RPMI7951 (cell line): ENCODE results near the gene MTM1. TPM values are rescaled to one million over a fixed set of nuclear protein-coding genes. Genes with fewer than 3 reads are reported as not detected.

ENCODE experiments used
- DNase-seq: peaks from one replicate; pipeline ENCODE4 v3.0.0-alpha.2; 2012; ENCODE audit warnings: low read depth
- total RNA-seq: library from RNA; depleted of rRNA; stranded (reverse); fragments of >200 nt; shearing (Covaris generic); gene quantifications from 2 replicates; pipeline ENCODE4 v1.2.3, GENCODE V29; 2014; rRNA removed

The MTM1 gene
- 7.5 and 10.1 TPM in 2 replicates for total RNA-seq

DNA sequence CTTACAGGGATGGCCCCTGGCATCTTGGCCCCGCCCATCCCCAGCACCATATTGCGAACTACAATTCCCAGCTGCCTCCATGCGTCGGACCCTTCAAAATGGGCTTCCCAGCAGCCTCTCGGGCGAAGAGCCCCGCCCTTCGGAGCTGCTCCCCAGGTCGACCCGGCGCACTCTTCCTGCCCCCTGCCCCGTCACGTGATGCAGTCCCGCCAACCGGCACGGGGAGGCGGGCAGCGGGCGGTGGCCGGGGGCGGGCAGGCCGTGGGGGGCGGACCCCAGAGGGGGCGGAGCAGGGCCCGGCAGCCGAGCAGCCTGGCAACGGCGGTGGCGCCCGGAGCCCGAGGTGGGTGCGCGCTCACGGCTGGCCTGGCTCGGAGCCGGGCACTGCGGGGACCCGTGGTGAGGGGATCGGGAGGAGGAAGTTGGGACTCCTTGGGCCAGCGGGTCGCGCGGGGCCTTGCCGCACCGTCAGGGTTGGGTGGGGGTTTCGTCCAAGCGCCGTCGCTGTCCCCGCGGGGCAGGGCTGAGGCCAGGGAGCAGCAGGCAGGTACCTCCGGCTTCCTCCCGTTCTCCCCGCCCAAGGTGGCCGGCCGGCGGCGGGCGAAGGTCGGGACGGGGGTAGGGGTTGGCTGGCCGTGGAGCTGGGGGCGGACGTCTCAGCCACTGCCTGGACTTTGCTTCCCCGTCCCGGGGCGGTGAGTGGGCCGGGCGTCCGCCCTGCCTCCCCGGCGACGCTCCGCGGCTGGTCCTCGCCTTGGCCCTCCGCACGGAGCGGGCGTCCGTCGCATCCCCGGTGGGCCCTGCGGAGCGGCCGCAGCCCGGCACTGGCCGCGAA lies at the start of gene MTM1:
MTM1 (plus strand) TSS at position 302 of the 835 bp plus-strand sequence. CDS start 23,994 bp downstream, outside the sequence.
- DNase-seq, result peak; percentile 98

DNA sequence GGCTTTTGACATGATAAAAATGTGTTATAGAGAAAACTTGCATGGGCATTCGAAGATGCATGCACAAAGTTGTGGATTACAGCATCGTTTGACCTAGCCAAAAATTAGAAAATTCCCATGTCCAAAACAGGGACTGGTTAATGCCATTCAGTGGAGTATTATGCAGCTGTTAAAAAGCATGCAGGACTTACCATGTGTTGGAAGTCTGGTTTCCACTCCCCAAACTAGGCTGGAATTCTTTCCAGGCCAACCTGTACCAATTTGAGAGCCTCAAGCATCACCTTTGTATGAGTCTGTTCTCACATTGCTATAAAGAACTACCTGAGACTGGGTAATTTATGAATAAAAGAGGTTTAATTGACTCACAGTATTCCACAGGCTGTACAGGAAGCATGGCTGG lies 45.9 kb upstream of the MTM1 start:
- DNase-seq, result no peak

DNA sequence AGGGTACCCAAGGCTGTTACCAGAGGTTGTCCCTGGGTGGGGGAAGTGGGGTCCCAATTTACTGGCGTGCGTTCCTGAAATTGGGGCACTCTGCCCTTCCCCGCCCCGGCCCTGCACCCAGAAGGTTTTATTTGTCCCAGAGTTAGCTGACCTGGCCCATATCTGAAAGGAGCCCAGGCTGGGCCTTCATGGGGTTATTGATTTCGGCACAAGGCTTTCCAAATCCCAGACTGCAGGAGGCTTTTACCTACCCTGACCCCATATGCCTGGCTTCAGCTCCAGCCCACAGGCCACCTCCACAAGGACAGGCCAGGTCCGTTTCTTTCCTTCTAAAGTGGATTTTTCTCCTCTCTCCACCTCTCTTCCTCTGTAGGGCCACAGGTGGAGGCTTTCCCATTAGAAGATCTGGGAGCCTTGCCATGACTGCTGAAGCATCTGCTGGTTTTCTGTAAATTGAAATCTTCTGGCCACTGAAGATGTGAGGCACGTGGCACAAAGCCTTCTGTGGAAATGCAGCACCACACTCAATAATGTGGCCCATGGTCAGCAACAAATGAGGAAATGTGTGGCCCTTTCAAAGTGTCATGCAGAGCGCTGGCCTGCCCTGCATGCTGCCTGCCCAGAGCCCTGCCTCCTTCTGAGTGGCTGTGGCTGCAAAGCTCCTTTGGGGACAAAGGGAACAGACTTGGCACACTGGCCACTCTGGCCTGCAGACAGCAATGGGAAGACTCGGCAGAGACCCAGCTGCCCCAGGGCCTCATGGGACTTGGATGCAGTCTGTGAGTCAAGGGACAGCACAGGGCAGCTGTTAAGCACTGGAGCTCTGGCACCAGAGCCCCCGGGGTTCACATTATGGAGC lies 43.1 kb upstream of the MTM1 start:
- DNase-seq, result no peak

DNA sequence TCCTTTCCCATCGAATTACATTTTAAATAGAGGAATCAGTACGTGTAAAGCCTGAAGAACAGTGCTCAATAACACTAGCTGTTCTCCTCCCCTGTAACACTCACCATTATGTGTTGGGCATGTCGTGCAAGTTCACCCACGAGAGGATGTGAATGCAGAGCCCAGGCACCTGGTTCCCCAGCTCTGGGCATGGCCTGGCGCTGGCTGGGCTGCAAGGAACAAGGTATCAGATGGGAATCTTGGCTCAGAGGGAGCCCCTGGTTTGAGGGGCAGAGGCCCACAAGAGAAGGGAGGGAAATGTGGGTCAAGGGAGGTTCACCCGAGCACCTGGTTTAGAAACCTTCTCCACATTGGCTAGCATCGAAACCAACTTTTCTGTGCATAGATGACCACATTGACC lies 41.7 kb upstream of the MTM1 start:
- DNase-seq, result no peak

DNA sequence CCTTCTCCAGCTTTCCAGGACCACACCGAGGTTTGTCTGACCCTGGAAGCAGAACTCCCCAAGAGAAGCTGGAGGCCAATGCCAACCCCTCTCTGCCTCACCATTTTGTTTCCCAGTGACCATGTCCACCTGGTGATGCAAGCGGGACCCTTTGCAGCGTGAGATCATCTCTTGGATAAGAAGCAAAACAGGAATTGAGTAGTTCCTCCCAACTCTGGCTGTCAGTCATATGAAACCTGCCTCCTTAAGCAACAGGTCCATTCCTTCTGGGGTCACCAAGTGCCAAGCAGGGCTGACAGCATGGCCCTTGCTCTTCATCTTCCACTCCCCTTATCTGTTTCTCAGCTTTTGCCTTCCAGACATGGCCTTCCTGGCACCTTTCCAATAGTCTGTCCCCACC lies 41.3 kb upstream of the MTM1 start:
- DNase-seq, result no peak

DNA sequence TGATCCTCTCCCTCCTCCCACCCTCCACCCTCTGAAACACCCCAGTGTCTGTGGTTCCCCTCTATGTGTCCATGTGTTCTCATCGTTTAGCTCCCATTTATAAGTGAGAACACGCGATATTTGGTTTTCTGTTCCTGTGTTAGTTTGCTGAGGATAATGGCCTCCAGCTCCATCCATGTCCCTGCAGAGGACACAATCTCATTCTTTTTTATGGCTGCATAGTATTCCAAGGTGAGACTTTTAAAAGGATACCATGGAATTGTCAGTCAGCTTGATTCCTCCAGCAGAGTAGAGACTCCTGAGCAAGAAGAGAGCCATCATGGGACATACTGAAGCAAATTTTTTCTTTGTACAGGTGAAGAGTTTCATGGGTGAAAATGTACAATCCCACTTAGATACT lies 38.8 kb upstream of the MTM1 start:
- DNase-seq, result no peak

DNA sequence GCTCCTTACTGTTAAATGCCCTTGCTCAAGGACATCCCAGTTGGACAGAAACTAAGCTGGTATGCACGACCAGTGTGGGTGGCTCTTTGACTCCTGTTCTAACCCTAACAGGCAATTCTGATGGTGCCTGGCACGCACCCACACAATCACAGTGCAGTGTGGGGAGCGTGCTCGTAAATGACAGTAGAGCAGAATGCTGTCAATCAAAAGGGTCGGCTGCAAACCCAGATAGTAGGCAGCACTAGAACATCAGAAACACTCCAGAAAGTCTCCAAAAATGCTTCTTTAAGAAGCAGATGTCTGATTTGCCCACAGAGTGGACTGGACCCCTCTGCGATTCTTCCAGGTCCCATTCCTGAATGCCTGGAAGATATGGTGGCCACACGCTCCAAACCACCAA lies 37.6 kb upstream of the MTM1 start:
- DNase-seq, result no peak

DNA sequence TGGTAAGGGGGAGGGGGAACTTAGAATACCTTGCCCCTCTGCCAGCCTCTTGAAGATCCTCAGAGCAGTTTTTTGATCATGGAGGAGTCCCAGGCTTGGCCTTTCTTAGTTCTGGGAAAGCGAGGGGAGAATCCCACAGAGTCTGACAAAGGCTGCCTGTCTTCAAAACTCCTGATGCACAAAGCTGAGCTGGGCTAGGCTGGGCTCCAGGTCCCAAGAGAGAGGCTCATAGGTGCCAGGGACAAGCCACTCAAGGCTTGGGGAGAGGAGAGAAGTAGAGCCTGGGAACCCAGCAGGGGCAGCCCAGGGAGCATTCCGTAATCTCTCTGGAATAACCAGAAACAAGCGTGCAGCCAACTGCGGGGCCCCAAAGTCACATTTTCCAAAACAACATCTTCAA lies 37.0 kb upstream of the MTM1 start:
- DNase-seq, result no peak

DNA sequence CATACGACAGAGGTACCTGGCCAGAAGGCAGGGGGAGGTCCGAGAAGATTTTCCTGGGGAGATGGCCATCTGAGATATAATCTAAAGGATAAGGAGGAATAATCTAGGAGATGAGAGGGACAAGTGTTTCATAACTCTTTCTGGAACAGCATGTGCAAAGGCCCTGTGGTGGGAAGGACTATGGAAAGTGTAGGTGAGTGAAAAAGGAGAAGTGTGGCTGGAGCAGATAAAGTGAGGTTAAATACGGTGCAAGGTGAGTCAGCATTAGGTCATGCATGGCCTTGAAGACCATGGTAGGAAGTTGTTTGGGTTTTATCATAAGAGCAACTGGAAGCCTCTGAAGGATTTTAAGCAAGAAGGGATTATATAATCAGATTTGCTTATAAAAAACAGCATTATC lies 34.6 kb upstream of the MTM1 start:
- peak; percentile 13 for DNase-seq

DNA sequence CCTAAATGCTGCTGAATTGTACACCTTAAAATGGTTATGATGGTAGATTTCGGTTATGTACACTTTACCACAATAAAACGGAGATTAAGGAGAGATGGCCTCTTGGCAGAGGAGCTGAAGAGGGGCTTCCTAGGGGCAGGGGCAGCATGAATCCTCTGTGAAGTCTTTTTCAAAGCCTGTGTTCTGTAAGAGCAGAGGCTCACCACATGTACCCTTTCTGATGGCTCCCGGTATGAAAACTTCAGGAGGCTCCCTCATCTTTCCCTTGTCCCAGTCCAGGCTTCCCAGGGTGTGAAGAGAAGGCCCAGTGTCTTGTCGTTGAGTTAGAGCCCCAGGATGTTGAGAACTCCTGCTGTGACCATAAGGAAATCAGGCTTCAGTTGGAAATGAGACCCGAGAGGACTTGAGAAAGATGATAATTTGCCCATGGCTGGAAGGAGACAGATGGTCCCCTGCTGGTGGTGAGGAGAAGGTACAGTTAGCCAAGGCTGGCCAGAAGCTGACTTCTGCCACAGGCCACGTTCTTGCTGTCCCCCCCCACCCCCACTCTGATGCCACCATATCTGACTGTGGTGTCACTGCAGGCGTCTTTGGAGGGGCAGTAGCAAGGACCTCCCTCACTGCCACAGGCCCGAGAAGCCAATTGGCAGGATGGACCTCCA lies 31.8 kb upstream of the MTM1 start:
- DNase-seq, result no peak

DNA sequence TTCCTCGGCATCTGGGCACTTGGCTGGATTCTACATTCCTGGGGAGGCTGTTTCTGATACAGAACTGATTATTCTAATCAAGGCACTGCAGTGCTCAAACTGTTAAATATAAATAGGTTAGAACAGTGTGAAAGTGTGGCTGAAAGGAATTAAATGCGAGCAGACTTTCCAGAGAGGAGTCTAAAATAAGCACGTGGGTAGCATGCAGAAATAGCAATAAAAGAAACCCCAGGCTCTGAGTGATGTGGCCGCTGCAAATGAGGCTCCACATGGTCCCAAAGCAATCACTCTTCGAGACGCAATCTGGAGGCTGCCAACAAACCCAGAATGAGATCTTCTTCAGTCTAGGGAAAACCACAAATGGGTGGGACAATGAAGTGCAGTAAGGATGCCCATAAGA lies 30.6 kb upstream of the MTM1 start:
- no peak for DNase-seq

DNA sequence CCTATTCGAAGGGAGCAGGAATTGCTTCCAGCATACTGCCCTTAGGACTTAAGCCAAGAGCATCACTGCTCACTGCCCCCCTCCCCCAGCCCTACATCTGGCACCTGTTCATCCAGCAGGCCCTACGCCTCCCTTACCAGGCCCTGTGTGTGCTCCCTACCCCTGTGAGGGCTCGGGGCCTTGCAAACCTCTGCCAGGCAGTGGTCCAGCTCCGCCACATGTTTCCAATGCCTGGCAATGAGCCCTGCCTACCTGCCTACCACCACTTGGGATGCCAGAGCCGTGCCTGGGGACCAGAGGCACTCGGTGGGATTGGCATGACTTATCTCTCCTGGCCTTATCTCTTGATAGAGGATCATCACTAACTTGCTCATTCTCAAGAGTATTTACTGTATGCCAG lies 27.5 kb upstream of the MTM1 start:
- DNase-seq, result no peak

DNA sequence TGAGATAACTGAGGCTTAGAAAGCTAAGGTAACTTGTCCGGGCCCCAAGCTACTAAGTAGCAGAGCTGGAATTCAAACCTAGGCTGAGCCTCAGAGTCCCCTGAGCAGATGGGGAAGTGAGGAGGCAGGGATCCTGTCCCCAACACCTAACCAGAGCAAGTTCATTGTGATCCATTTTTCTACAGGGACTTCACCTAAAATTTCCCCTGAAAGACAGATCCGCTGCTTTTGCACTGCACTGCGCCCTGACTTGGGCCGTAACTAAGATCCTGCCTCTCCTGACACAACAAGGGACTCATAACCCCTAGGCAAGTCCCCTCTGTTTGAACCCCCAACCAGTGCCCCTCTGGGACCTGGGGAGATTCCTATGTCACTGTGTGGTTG lies 25.6 kb upstream of the MTM1 start:
- no peak for DNase-seq

DNA sequence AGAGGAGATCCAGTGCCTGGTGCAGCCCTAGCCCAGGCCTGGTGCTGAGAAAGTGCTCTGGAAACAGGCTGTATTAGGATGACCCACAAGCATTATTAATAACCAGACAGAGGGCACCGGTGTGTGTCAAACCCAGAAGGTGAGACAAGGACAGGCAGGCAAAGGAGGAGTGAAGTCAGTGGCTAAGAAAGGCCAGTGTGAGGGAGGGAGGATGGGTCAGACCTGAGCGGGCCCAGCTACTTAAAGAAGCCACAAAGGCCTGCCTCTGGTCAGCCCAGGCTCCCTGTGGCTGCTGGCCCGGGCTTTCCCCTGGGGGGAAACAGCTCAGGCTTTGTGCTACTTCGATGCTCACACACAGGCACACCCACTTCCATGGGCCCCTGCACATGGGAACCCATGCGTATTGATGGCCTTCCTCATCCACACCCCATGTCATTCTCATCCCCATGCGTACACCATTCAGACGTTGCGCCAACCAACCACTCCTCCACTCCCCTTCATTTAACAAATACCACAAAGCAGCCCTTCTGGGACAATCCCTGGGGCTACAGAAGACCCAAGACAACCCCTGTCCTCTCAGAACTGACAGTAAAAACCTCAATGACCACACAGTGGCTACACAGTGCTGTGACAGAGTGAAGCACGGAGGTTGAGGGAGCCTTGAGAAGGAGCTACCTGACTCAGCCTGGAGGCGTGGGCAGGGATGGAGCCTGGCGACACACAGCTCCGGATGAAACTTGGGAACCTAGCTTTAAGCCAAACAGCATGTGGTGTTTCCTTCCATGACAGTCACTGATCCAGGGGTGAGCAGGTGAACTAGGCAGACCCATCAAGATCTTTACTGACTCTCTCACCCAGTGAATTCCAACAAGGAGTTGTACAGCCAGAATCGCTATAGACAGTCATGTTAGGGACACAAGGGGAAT lies 24.9 kb upstream of the MTM1 start:
- DNase-seq, result peak; percentile 62

DNA sequence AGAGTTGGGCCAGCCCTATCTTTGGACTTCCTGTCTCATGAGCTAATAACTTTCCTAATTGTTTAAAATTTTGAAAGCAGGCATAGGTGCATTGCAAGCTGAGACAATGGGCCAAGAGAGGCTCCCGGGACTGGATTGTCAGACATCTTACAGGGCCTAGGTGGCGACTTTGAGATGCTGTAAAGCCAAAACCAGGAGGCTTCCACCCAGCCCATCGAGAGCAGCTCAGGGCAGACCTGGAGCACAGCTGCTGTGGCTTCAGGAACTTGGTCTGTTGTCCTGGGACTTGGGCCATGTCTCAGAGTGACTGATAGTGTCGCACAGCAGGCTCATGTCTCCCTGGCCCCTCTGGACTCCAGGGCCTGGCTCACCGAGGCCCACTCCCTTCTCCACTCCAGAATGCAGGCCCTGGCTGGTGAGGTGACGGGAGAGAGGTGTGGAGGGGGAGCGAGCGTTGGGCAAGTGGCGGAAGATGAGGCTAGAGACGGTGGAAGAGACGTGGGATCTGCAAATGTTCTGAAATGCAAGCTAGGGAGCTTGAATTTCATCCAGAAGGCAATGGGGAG lies 24.1 kb upstream of the MTM1 start:
- no peak for DNase-seq

DNA sequence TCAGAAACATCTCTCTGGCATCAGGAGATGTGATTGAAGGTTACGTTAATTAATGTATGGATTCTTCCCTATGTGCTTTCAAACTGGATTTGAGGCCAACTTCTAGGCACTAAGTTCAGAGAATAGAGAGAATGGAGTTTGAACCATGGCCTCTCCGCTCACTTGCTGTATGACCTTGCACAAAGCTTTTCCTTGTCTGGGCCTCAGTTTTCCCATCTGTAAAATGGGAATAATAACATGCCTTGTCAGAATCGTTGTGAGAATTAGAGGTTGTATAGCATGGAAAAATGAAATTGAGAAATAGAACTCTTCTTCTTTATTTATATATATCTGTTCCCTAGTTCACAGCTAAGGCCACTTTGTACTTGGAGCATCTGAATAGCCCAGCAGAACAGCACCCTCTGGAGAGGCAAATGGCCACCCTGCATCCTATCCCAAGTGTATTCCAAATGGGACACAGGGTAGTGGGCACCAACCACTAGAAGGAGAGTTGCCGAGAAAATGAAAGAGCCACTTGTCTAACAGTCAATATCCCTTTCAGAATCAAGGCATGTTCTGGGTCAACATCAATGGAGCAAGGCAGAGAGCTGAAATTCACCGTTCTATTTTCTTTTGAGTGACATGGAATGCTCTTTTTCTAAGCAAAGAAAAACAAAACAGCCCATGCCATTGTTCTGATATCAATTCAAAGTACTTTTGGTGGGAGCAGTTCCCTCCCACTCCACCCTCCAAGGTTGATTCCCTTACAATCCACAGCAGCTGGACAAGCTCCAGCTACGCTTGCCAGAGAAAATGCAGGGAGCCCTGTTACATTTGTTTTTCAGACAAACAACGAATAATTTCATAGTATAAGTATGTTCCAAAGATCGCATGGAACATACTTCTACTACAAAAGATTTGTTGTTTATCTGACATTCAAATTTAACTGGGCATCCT lies 23.3 kb upstream of the MTM1 start:
- no peak for DNase-seq

DNA sequence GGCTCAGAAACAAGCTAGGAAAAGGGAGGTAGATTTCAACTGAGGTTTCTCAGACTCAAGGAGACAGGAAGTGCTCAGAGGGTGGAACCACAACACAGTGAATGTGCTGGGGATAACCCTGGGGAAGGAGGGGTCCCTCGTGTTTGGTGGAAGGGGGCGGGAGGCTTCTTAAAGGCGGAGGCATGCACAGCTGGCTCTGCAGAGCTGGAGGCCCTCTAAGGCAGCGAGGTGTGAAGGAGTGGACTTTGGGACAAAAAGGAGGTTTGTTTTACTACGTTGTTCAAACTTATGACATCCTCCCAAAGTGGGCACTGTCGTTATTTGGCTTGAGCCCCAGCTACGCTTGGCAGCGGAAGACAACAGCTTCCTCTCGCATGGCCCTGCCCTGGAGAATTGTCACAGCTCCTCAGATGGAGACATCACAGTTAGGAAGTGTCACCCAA lies 21.7 kb upstream of the MTM1 start:
- DNase-seq, result no peak

DNA sequence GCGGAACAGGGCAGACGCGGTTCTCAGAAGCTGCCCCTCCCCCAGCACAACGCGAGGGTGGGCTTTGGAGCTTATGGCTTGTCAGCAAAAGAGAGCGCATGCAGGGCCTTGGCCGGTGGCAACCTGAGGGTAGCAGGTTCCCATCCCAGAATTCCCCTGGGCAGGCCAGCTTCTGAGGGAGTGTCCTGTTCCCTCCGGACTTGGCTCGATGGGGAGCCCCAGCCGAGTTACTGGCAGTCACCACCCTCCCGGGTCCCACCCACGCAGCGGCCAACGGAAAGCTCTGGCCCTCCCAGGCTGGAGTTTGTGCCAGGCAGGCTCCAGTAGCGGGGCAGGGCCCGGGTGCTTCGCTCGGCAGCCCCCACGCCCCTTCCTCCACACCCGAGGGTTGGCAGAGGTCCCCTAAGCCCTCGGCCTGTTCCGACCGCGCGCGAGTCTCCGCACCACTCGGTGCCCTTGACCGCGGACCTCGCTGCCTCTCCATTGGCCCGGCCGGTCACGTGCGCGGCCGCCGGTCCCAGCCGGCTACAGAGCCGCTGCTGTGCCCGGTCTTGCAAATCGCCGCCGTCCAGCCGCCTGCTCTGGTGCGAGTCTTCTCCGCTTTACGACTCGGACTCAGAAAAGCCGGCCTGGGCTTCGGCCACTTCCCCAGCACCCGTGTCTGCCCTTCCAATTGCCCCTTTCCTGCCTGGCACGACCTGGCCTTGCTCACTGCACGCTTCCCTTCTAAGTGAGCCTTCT lies 20.9 kb upstream of the MTM1 start:
- DNase-seq, result peak; percentile 68

DNA sequence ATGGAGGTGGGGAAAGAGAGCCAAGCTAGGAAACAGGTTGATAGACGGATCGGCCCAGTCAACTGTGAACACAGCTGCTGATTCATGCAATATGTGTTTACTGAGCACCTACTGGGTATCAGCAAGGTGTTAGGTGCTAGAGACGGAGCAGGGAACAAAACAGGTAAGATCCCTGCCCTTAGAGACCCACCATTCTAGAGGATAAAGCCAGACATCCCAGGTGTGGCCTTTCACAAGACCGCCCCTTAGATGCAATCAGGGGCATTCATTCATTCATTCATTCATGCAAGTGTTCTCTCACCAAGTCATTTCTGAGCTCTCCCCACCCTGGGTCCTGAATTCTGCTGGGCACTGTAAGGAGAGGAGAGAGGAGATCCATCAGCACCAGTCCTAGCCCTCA lies 20.2 kb upstream of the MTM1 start:
- DNase-seq, result no peak
